HG02884 (cell line): Measurements from ENCODE around the gene HBS1L.

Experiments
- ATAC-seq: cut with Tn5 transposase; IDR thresholded peaks from one replicate; pipeline ENCODE4 v1.9.1; 2021; ENCODE audit warnings: mild to moderate bottlenecking, moderate library complexity; ENCODE audit not compliant: unreplicated experiment

HBS1L gene

GRCh38 chr6:135054569-135055498 is at the start of gene HBS1L:
Gene HBS1L, minus strand, starts transcription at chr6:135054822. Its CDS starts 131 bp downstream, at chr6:135054691.
- ATAC-seq = peak; percentile 94

GRCh38 chr6:135104199-135104598 is 49.6 kb upstream of the HBS1L start:
- no peak for ATAC-seq

GRCh38 chr6:135102191-135102590 is 47.6 kb upstream of the HBS1L start:
- no peak for ATAC-seq

GRCh38 chr6:135097172-135097571 is 42.5 kb upstream of the HBS1L start:
- no peak for ATAC-seq

GRCh38 chr6:135096403-135097130 is 41.9 kb upstream of the HBS1L start:
- ATAC-seq = no peak

- no peak for ATAC-seq
These were observed 41.1 kb upstream of the HBS1L start for GRCh38 chr6:135095716-135096115.

GRCh38 chr6:135094403-135094821 is 39.8 kb upstream of the HBS1L start:
- ATAC-seq = peak; percentile 72

GRCh38 chr6:135093578-135093977 is 39.0 kb upstream of the HBS1L start:
- ATAC-seq = no peak

GRCh38 chr6:135092724-135093123 is 38.1 kb upstream of the HBS1L start:
- ATAC-seq = no peak

GRCh38 chr6:135090819-135091218 is 36.2 kb upstream of the HBS1L start:
- ATAC-seq = no peak

- no peak for ATAC-seq
These were observed 35.3 kb upstream of the HBS1L start for GRCh38 chr6:135089901-135090300.

- ATAC-seq = peak; percentile 80
These were observed 34.5 kb upstream of the HBS1L start for GRCh38 chr6:135088818-135089809.

GRCh38 chr6:135088281-135088680 is 33.7 kb upstream of the HBS1L start:
- ATAC-seq = no peak

GRCh38 chr6:135087803-135088202 is 33.2 kb upstream of the HBS1L start:
- no peak for ATAC-seq

- ATAC-seq = no peak
These were observed 32.8 kb upstream of the HBS1L start for GRCh38 chr6:135087403-135087802.

GRCh38 chr6:135086414-135086764 is 31.8 kb upstream of the HBS1L start:
- no peak for ATAC-seq

GRCh38 chr6:135085700-135086413 is 31.2 kb upstream of the HBS1L start:
- ATAC-seq = no peak

- ATAC-seq = no peak
These were observed 30.3 kb upstream of the HBS1L start for GRCh38 chr6:135084916-135085269.

GRCh38 chr6:135084001-135084915 is 29.6 kb upstream of the HBS1L start:
- no peak for ATAC-seq
